HepG2 (cell line): Measurements from ENCODE around the gene TBC1D22A. TPM values are rescaled to one million over a fixed set of nuclear protein-coding genes. Genes with fewer than 3 reads are reported as not detected.

Source experiments
- CREM ChIP-seq, 2 experiments: sonication (generic) in 1 of 2; formaldehyde crosslinking in 1 of 2; IDR thresholded peaks; 2 replicates each; pipeline versions ENCODE4 v1.4.0 to v1.6.1; 2016 to 2020; ENCODE audit warnings: antibody characterized with exemption in 1 of 2, mild to moderate bottlenecking in 1 of 2, missing genetic modification reagents in 1 of 2
- FOXA3 ChIP-seq: IDR thresholded peaks from 2 replicates; pipeline ENCODE4 v1.6.1; 2016; ENCODE audit warnings: missing genetic modification reagents, missing compliant biosample characterization
- HNRNPLL ChIP-seq: fragments of 200-400 bp; formaldehyde crosslinking; IDR thresholded peaks from 2 replicates; pipeline ENCODE4 v1.6.1; 2017; ENCODE audit warnings: mild to moderate bottlenecking, low read depth, low read length; ENCODE audit not compliant: poor library complexity, severe bottlenecking
- ISX ChIP-seq: sonication (generic); formaldehyde crosslinking; conservative IDR thresholded peaks from 2 replicates; pipeline ENCODE4 v1.5.0; 2020; ENCODE audit warnings: missing genetic modification reagents
- PHF5A ChIP-seq: IDR thresholded peaks from one replicate; pipeline ENCODE4 v1.6.1; 2018; ENCODE audit warnings: low read depth, missing genetic modification reagents; ENCODE audit not compliant: unreplicated experiment
- POLR2A ChIP-seq, 2 experiments: IDR thresholded peaks; 2 replicates each; pipeline ENCODE4 v1.6.1; 2011; ENCODE audit warnings: low read depth in 2 of 2, low read length in 2 of 2, mild to moderate bottlenecking in 1 of 2, moderate library complexity in 1 of 2; ENCODE audit not compliant: insufficient read depth in 1 of 2
- RBFOX2 ChIP-seq: fragments of 200-400 bp; formaldehyde crosslinking; IDR thresholded peaks from 2 replicates; pipeline ENCODE4 v1.6.1; 2017; ENCODE audit warnings: low read depth, mild to moderate bottlenecking, low read length
- RXRB ChIP-seq: IDR thresholded peaks from 2 replicates; pipeline ENCODE4 v1.6.1; 2016; ENCODE audit warnings: borderline replicate concordance, missing genetic modification reagents, missing compliant biosample characterization
- TARDBP ChIP-seq: sonication (generic); formaldehyde crosslinking; IDR thresholded peaks from 2 replicates; pipeline ENCODE4 v1.8.0; 2022; ENCODE audit warnings: mild to moderate bottlenecking, missing genetic modification reagents
- THAP11 ChIP-seq: IDR thresholded peaks from 2 replicates; pipeline ENCODE4 v1.6.1; 2016; ENCODE audit warnings: missing biosample characterization, missing genetic modification reagents
- ZBTB42 ChIP-seq: sonication (generic); formaldehyde crosslinking; IDR thresholded peaks from 2 replicates; pipeline ENCODE4 v1.5.0; 2020; ENCODE audit warnings: mild to moderate bottlenecking, missing genetic modification reagents
- ZFP82 ChIP-seq: sonication (generic); formaldehyde crosslinking; IDR thresholded peaks from 2 replicates; pipeline ENCODE4 v1.5.1; 2020; ENCODE audit warnings: mild to moderate bottlenecking, missing genetic modification reagents, borderline replicate concordance
- ZNF143 ChIP-seq: sonication (generic); formaldehyde crosslinking; IDR thresholded peaks from 2 replicates; pipeline ENCODE4 v1.4.0; 2020; ENCODE audit warnings: missing genetic modification reagents
- ZNF264 ChIP-seq: sonication (generic); formaldehyde crosslinking; IDR thresholded peaks from 2 replicates; pipeline ENCODE4 v1.4.0; 2020; ENCODE audit warnings: missing genetic modification reagents
- ZNF296 ChIP-seq: sonication (generic); formaldehyde crosslinking; conservative IDR thresholded peaks from 2 replicates; pipeline ENCODE4 v1.5.0; 2020; ENCODE audit warnings: mild to moderate bottlenecking, missing genetic modification reagents
- ZNF362 ChIP-seq: sonication (generic); formaldehyde crosslinking; IDR thresholded peaks from 2 replicates; pipeline ENCODE4 v1.4.0; 2020; ENCODE audit warnings: missing genetic modification reagents, mild to moderate bottlenecking, borderline replicate concordance
- ZNF562 ChIP-seq: sonication (generic); formaldehyde crosslinking; IDR thresholded peaks from 2 replicates; pipeline ENCODE4 v1.8.0; 2022; ENCODE audit warnings: missing genetic modification reagents, borderline replicate concordance
- ZNF597 ChIP-seq: sonication (generic); formaldehyde crosslinking; IDR thresholded peaks from 2 replicates; pipeline ENCODE4 v1.5.0; 2020; ENCODE audit warnings: missing genetic modification reagents
- ZNF615 ChIP-seq: sonication (generic); formaldehyde crosslinking; IDR thresholded peaks from 2 replicates; pipeline ENCODE4 v1.5.0; 2020; ENCODE audit warnings: mild to moderate bottlenecking, missing genetic modification reagents, borderline replicate concordance
- ZNF616 ChIP-seq: sonication (generic); formaldehyde crosslinking; IDR thresholded peaks from 2 replicates; pipeline ENCODE4 v1.5.0; 2020; ENCODE audit warnings: low read depth, mild to moderate bottlenecking, missing genetic modification reagents
- ZNF674 ChIP-seq: sonication (generic); formaldehyde crosslinking; IDR thresholded peaks from 2 replicates; pipeline ENCODE4 v1.5.0; 2020; ENCODE audit warnings: low read depth, mild to moderate bottlenecking, missing genetic modification reagents
- ZNF792 ChIP-seq: IDR thresholded peaks from 2 replicates; pipeline ENCODE4 v1.6.1; 2016
- ZNF878 ChIP-seq: sonication (generic); formaldehyde crosslinking; IDR thresholded peaks from 2 replicates; pipeline ENCODE4 v1.8.1; 2023; ENCODE audit warnings: mild to moderate bottlenecking, missing genetic modification reagents, moderate library complexity
- ZSCAN9 ChIP-seq: IDR thresholded peaks from 2 replicates; pipeline ENCODE4 v1.6.1; 2016; ENCODE audit warnings: borderline replicate concordance
- polyA plus RNA-seq, 8 experiments: library from polyadenylated mRNA; depleted of rRNA in 3 of 8; stranded (reverse) in 7 of 8; unstranded in 1 of 8; fragments of >200 nt; fragmentation: Illumina TruSeq in 4 of 8; extraction: Trizol in 4 of 8; gene quantifications; 2 replicates each; pipeline versions ENCODE4 v1.2.1 to v1.2.3, GENCODE V29; 2011 to 2016; ENCODE audit warnings: low read depth in 4 of 8, missing spikeins in 1 of 8, mixed read lengths in 1 of 8; ENCODE audit not compliant: insufficient read depth in 1 of 8
- total RNA-seq, 5 experiments: library from RNA; depleted of rRNA; stranded (reverse); fragments of >200 nt; fragmentation: Illumina TruSeq; extraction: Trizol; gene quantifications; 2 replicates each; pipeline ENCODE4 v1.2.3, GENCODE V29; 2016; ENCODE audit warnings: low read depth in 1 of 5
- TF ChIP-seq, protein P1 (sequence below): sonication (generic); formaldehyde crosslinking; IDR thresholded peaks from 2 replicates; pipeline ENCODE4 v1.4.0; 2020; ENCODE audit warnings: mild to moderate bottlenecking, low read depth, missing genetic modification reagents
- TF ChIP-seq, protein P2 (sequence below): sonication (generic); formaldehyde crosslinking; IDR thresholded peaks from 2 replicates; pipeline ENCODE4 v1.4.0; 2020; ENCODE audit warnings: missing genetic modification reagents, borderline replicate concordance

Gene TBC1D22A
- total and polyA plus RNA-seq, 2 of the 13 experiments (the other 11 are each of a cell fraction or from before 2014, with no cell fraction given) = 17.3 to 18.0 TPM

GRCh38 chr22:46936378-46936903 is 174.0 kb downstream of the TBC1D22A start (continued):
- TF ChIP-seq TARDBP (CRISPR knock-in tag) (no peak), ISX (no peak), FOXA3 (CRISPR knock-in tag) (no peak), HNRNPLL (no peak), ZNF615 (no peak), ZNF562 (CRISPR knock-in tag) (no peak), CREM (IDR thresholded peaks at IDR 0.05) (no peak), CREM (CRISPR knock-in tag; IDR thresholded peaks at IDR 0.05) (no peak), ZNF792 (no peak), ZBTB42 (no peak), ZNF674 (CRISPR knock-in tag) (no peak), ZSCAN9 (CRISPR knock-in tag) (no peak), PHF5A (CRISPR knock-in tag) (no peak), RXRB (CRISPR knock-in tag) (no peak), RBFOX2 (no peak), ZNF296 (CRISPR knock-in tag) (no peak), ZFP82 (CRISPR knock-in tag) (no peak), ZNF597 (no peak), ZNF143 (no peak), ZNF616 (CRISPR knock-in tag) (no peak), ZNF878 (CRISPR knock-in tag) (no peak; the same call in 1 of the 2 replicates), THAP11 (CRISPR knock-in tag) (no peak), POLR2A (IDR thresholded peaks at IDR 0.05; ENCODE audit: insufficient read depth in 1 of 2, low read depth in 2 of 2, low read length in 2 of 2) (no peak; a peak in 1 of 4 replicates), ZNF264 (no peak), ZNF362 (CRISPR knock-in tag) (no peak)
- TF ChIP-seq, protein P1, sequence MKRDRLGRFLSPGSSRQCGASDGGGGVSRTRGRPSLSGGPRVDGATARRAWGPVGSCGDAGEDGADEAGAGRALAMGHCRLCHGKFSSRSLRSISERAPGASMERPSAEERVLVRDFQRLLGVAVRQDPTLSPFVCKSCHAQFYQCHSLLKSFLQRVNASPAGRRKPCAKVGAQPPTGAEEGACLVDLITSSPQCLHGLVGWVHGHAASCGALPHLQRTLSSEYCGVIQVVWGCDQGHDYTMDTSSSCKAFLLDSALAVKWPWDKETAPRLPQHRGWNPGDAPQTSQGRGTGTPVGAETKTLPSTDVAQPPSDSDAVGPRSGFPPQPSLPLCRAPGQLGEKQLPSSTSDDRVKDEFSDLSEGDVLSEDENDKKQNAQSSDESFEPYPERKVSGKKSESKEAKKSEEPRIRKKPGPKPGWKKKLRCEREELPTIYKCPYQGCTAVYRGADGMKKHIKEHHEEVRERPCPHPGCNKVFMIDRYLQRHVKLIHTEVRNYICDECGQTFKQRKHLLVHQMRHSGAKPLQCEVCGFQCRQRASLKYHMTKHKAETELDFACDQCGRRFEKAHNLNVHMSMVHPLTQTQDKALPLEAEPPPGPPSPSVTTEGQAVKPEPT (CRISPR knock-in tag) = no peak
- TF ChIP-seq, protein P2, sequence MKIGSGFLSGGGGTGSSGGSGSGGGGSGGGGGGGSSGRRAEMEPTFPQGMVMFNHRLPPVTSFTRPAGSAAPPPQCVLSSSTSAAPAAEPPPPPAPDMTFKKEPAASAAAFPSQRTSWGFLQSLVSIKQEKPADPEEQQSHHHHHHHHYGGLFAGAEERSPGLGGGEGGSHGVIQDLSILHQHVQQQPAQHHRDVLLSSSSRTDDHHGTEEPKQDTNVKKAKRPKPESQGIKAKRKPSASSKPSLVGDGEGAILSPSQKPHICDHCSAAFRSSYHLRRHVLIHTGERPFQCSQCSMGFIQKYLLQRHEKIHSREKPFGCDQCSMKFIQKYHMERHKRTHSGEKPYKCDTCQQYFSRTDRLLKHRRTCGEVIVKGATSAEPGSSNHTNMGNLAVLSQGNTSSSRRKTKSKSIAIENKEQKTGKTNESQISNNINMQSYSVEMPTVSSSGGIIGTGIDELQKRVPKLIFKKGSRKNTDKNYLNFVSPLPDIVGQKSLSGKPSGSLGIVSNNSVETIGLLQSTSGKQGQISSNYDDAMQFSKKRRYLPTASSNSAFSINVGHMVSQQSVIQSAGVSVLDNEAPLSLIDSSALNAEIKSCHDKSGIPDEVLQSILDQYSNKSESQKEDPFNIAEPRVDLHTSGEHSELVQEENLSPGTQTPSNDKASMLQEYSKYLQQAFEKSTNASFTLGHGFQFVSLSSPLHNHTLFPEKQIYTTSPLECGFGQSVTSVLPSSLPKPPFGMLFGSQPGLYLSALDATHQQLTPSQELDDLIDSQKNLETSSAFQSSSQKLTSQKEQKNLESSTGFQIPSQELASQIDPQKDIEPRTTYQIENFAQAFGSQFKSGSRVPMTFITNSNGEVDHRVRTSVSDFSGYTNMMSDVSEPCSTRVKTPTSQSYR (CRISPR knock-in tag) = no peak
